Measurements from ENCODE around the gene ZSWIM6.
A peak's percentile ranks its signal among the peaks of the same experiment; 100 is the strongest.

The ZSWIM6 gene

GRCh38 chr5:61549530-61549929, 217.5 kb downstream of the ZSWIM6 start:
- DNase-seq (ENCODE audit: low read depth), result no peak

- no peak for DNase-seq (ENCODE audit: low read depth)
These were observed 219.7 kb downstream of the ZSWIM6 start for GRCh38 chr5:61551637-61552313.

- no peak for DNase-seq (ENCODE audit: low read depth)
These were observed 227.1 kb downstream of the ZSWIM6 start for GRCh38 chr5:61559146-61559545.

GRCh38 chr5:61559722-61560121, 227.7 kb downstream of the ZSWIM6 start:
- no peak for DNase-seq (ENCODE audit: low read depth)

- no peak for DNase-seq (ENCODE audit: low read depth)
These were observed 231.3 kb downstream of the ZSWIM6 start for GRCh38 chr5:61563401-61563800.

- DNase-seq (ENCODE audit: low read depth), result no peak
These were observed 235.3 kb downstream of the ZSWIM6 start for GRCh38 chr5:61567337-61567736.

- no peak for DNase-seq (ENCODE audit: low read depth)
These were observed 237.3 kb downstream of the ZSWIM6 start for GRCh38 chr5:61569353-61569752.

- no peak for DNase-seq (ENCODE audit: low read depth)
These were observed 238.7 kb downstream of the ZSWIM6 start for GRCh38 chr5:61570767-61571166.

- no peak for DNase-seq (ENCODE audit: low read depth)
These were observed 240.9 kb downstream of the ZSWIM6 start for GRCh38 chr5:61572959-61573358.

GRCh38 chr5:61575103-61575502, 243.0 kb downstream of the ZSWIM6 start:
- DNase-seq (ENCODE audit: low read depth), result peak; percentile 66

GRCh38 chr5:61575581-61575980, 243.5 kb downstream of the ZSWIM6 start:
- DNase-seq (ENCODE audit: low read depth), result no peak

GRCh38 chr5:61576556-61576955, 244.5 kb downstream of the ZSWIM6 start:
- no peak for DNase-seq (ENCODE audit: low read depth)

- DNase-seq (ENCODE audit: low read depth), result no peak
These were observed 246.9 kb downstream of the ZSWIM6 start for GRCh38 chr5:61578858-61579503.

GRCh38 chr5:61582205-61582820, 250.3 kb downstream of the ZSWIM6 start:
- DNase-seq (ENCODE audit: low read depth), result no peak

- no peak for DNase-seq (ENCODE audit: low read depth)
These were observed 250.8 kb downstream of the ZSWIM6 start for GRCh38 chr5:61582887-61583286.

- no peak for DNase-seq (ENCODE audit: low read depth)
These were observed 254.3 kb downstream of the ZSWIM6 start for GRCh38 chr5:61586096-61587084.

- no peak for DNase-seq (ENCODE audit: low read depth)
These were observed 255.1 kb downstream of the ZSWIM6 start for GRCh38 chr5:61587125-61587524.

GRCh38 chr5:61588216-61588615, 256.2 kb downstream of the ZSWIM6 start:
- DNase-seq (ENCODE audit: low read depth), result no peak

- no peak for DNase-seq (ENCODE audit: low read depth)
These were observed 257.9 kb downstream of the ZSWIM6 start for GRCh38 chr5:61589946-61590345.

- no peak for DNase-seq (ENCODE audit: low read depth)
These were observed 258.4 kb downstream of the ZSWIM6 start for GRCh38 chr5:61590473-61590872.

GRCh38 chr5:61591859-61592258, 259.8 kb downstream of the ZSWIM6 start:
- DNase-seq (ENCODE audit: low read depth), result no peak

GRCh38 chr5:61595426-61595825, 263.4 kb downstream of the ZSWIM6 start:
- no peak for DNase-seq (ENCODE audit: low read depth)

Measured in HS-5 (cell line).